GM18498 (cell line): ENCODE measurements around the gene SMIM35.

ENCODE experiments used
- ATAC-seq: cut with Tn5 transposase; IDR thresholded peaks from one replicate; pipeline ENCODE4 v1.9.1; 2021; ENCODE audit warnings: mild to moderate bottlenecking, moderate library complexity; ENCODE audit not compliant: unreplicated experiment

Gene SMIM35

DNA sequence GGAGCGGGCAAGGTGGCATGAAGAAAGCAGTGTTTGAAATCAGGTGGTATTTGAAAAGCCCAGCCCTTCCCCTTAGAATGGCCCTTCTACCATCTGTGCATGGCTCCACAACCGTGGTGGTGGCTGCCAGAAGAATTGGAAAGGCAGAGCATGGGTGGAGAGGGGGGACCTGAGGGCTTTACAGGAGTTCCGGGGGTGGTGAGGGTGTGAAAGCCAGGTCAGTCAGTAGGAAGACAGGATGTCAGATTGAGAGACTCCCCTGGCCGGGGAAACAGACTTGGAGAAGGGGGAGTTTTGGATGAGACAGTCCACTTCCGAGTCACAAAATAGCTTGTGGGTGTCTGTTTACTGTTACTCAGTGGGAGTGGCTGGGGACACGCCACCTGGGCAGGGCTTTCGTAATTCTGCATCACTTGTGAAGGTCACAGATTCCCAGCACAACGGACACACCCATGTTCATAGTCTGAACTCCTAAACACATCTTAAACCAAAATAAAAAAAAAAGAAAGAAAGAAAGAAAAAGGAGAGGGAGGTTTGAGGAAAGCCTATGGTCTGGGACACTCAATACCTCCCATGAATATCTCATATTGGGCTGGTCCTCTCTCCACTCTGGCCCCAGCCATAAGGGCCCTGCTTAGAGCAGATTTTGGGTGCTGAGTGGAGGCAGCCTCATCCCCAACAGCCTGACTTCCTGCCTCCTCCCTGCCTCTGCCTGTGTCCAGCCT is 24.4 kb upstream of the SMIM35 start:
- no peak for ATAC-seq

DNA sequence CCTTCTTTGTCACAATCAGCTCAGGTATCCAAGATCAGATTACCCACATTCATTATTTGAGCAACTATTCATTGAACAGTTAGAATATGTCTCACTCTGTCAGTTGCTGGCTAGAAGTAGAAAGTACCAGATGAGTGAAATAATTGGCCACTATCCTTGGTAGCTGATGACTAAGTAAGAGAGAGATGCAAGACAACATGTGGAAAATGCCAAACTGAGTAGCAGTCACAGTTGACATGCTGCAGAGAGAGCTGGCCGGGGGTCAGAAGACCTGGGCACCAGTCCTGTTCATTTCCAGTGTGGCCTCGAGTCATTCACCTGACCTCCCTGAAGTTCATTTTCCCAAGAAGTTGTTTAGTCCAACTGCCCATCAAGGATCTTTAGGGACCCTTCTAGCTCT is 22.5 kb upstream of the SMIM35 start:
- no peak for ATAC-seq

DNA sequence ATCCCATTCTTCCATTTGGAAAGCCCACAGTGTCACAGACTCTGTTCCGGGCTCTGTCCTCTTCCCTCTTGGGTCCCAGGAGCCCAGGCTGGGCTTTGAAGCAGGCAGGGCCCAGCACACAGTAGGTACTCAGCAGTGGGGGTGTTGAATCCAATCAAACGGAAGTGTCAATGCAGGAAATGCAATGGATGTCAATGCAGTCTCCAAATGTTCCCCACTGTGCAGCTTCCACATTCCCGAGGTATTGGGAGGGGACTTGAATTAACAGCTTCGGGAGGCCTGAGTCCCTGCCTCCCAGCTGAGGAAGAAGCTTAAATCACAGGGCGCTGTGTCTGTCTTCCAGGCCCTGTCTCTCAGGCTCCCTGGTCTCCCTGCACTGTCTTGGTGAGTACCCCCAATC is 21.8 kb upstream of the SMIM35 start:
- ATAC-seq, result no peak

- ATAC-seq, result no peak
Measured at GRCh38 chr11:118106789-118107335, 20.1 kb upstream of the SMIM35 start.

DNA sequence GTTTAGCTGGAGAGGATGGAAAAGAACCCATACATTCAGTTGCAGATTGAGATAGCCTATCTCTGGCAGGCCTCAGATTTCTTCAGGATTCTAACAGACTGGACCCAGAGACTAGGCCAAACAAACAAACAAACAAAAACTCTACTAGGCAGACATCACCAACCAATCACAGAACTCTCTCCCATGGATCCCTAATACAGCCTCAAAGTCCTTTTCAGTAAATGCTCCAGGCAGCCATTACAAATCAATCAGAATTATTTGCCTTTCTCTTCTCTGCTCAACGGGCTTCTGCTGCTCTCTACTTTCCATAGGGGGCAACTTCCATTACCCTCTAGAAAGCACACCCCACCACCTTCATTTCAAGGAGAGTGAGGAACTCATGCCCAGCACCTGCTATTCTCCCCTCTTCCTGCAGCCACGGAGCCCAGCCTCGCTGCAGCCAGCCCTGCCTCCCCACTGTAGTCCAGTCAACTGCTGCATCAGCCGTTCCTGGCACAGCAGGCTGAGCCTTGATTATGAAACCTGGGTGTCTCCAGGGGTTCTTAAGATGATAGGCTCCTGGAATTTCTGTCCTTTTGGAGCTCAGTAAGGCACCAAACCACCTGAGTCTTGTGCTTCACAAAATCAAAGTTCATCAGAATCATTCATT is 19.0 kb upstream of the SMIM35 start:
- no peak for ATAC-seq

DNA sequence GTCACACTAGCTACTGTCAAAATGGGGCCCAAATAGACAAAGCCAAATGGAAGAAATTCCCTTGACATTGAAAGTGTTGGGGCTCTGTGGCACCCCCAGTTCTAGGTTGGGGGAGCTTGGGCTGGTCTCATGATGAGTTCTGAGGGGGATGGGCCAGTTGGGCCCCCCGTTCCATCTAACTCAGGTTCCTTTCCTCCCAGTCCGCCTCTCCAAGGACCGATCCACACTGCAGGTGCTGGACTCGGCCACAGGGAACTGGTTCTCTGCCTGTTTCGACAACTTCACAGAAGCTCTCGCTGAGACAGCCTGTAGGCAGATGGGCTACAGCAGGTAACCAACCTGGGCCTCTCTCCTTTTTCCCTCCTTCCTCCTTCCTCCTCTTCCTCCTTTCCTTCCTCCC is 17.7 kb upstream of the SMIM35 start:
- no peak for ATAC-seq

DNA sequence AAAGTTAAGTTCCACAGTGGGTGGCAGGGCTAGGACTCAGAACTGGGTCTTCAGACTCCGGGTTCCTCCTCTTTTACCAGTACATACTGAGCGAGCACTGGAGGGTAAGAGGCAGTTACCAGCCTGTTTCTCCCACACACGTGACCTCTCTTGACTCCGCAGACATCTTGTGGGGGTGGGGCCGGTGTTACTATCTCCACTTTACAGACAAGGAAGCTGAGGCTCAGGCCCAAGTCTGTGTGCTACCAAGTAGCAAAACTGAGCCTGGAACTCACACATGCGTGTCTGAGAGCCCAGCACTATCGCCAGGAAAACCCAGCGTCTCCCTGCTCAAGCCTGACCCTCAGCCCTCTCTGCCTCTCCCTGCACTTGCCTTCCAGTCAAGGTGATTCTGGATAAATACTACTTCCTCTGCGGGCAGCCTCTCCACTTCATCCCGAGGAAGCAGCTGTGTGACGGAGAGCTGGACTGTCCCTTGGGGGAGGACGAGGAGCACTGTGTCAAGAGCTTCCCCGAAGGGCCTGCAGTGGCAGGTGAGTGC is 16.0 kb upstream of the SMIM35 start:
- ATAC-seq, result no peak

DNA sequence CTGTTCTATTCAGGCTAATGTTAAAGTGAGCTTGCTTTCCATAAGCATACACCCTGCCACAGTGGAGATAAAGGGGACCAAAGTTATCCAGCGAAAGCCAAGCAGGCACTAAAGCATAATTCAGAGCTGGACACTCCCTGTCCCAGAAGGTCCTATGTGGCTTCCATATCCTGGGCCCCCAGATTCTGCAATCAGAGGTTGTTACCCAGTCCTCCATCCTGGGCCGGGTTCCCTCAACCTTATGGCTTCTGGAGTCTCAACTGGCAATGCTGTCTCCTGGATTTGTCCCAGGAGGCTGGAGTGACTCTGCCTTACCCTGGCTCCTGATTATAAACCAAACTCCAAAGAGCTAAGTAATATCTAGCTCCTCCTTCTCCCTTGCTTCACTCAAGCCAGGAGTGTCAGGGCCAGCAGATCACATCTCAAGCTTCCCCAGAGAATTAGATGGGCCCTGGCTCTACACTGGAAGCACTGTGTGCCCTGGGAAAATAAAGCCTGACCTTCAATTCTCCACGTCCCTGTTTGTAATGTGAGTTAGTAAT is 14.0 kb upstream of the SMIM35 start:
- no peak for ATAC-seq

GRCh38 chr11:118099838-118100556 is 13.2 kb upstream of the SMIM35 start:
- ATAC-seq, result no peak

DNA sequence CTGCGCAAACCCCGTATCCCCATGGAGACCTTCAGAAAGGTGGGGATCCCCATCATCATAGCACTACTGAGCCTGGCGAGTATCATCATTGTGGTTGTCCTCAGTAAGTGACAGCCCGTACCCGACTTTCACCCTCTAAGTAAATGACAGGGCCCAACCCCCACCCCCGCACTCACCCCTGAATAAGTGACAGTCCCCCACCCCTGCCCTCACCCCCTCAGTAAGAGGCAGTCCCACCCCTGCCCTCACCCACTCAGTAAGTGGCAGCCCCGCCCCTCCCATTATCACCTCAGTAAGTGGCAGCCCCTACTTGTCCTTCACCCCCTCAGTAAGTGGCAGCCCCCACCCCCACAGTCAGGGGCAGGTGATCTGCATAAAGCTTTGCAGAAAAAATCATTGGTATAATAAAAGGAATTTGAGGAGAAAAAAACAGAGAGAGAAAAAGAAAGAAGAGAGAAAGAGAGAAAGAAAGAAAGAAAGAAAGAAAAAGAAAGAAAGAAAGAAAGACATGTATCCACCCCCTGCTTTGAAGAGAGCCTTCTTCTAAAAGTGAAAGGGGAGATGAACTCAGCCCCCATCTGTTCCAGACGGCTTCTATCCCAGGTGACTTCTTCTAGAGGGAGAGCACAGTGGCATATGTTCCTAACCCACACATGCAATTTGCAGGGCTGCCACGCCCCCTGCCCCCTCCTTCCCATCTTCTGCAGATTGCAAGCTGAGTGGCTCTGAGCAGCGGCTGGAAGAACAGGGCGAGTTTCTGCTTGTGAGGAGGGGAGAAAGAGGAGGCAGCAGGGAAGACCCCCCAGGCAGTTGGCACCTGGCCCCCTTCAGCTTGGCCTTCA is 12.5 kb upstream of the SMIM35 start:
- no peak for ATAC-seq

GRCh38 chr11:118095967-118096367 is 9.2 kb upstream of the SMIM35 start:
- ATAC-seq, result no peak

DNA sequence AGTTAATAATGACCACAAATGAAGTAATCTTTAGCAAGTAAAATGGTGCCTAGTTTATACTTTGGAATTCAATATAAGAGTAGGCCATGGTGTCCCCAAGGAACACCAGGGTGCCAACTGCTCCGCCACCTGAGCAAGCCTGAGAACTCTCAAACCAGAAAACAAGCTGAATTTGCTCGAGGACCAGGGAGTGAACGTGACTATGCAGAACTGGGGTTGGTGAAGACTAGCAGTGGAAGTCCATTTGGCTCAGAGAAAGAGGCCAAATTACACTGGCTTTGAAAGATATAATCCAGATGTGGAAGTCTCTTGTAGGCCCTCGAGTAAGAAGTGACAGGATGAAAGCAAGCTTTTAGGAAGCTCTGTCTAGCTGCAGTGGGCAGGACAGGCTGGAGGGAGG is 8.7 kb upstream of the SMIM35 start:
- no peak for ATAC-seq

GRCh38 chr11:118092907-118093571 is 6.3 kb upstream of the SMIM35 start:
- no peak for ATAC-seq

GRCh38 chr11:118091690-118092089 is 4.9 kb upstream of the SMIM35 start:
- ATAC-seq, result no peak

DNA sequence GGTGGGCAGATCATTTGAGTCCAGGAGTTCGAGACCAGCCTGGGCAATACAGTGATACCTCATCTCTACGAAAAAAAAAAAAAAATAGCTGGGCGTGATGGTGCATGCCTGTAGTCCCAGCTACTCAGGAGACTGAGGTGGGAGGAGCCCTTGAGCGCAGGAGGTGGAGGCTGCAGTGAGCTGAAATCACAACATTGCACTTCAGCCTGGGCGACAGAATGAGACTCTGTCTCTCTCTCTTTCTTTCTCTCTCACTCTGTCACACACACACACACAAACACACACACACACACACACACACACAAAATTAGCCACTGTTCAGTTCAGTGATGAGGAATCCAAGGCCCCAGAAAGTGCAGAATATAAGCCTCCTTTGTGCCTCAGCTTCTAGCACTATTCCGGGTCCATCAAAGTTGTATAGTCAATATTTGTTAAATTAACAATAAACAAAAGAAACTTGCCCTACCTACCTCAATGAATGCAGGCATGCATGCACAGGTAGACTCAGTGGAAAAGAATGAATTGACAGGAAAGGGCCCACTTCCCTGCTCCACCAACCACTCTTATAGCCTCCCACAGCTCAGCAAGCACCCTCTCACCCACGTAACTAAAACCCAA is 3.9 kb upstream of the SMIM35 start:
- ATAC-seq, result no peak

GRCh38 chr11:118088531-118088930 is 1.8 kb upstream of the SMIM35 start:
- no peak for ATAC-seq

GRCh38 chr11:118087931-118088330 is 1.2 kb upstream of the SMIM35 start:
- no peak for ATAC-seq

DNA sequence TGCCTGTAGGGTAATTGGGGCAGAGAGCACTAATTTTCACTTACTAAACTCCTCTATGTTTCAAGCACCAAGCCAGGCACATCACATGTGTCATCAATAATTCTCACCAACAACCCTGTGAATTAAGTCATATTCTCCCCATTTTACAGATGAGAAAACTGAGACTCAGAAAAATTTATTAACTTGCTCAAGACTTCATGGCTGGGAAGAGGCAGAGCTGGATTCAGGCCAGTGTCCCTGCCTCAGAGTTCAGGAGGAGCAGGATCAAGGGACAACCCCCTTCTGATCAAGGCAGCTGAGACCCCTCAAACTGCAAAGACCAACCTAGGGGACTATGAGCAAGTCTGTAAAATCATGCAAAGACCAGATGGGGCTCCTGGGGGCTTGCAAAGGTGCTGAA is 2.1 kb downstream of the SMIM35 start:
- ATAC-seq, result no peak

DNA sequence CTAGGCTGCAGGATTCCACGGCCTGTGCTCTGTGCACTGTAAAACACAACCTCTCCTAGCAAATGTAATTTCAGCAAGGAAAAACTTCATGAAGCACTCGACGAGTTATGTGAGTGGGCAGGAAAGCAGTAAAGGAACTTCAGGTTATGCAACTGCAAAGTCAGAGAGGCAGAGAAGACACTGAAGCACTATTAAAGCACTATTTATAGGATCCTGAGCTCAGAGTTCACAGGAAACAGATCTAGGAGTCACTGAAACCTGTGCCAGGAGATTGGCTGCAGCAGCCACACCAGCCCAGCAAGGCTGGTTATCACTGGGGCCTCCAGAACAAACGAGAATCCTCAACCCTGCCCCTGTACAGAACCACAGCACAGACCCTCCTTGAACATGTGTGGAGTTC is 2.5 kb downstream of the SMIM35 start:
- no peak for ATAC-seq
